Measurements from ENCODE around the gene ADCY10. TPM values are rescaled to one million over a fixed set of nuclear protein-coding genes. Genes with fewer than 3 reads are reported as not detected.

The ADCY10 gene, protein sequence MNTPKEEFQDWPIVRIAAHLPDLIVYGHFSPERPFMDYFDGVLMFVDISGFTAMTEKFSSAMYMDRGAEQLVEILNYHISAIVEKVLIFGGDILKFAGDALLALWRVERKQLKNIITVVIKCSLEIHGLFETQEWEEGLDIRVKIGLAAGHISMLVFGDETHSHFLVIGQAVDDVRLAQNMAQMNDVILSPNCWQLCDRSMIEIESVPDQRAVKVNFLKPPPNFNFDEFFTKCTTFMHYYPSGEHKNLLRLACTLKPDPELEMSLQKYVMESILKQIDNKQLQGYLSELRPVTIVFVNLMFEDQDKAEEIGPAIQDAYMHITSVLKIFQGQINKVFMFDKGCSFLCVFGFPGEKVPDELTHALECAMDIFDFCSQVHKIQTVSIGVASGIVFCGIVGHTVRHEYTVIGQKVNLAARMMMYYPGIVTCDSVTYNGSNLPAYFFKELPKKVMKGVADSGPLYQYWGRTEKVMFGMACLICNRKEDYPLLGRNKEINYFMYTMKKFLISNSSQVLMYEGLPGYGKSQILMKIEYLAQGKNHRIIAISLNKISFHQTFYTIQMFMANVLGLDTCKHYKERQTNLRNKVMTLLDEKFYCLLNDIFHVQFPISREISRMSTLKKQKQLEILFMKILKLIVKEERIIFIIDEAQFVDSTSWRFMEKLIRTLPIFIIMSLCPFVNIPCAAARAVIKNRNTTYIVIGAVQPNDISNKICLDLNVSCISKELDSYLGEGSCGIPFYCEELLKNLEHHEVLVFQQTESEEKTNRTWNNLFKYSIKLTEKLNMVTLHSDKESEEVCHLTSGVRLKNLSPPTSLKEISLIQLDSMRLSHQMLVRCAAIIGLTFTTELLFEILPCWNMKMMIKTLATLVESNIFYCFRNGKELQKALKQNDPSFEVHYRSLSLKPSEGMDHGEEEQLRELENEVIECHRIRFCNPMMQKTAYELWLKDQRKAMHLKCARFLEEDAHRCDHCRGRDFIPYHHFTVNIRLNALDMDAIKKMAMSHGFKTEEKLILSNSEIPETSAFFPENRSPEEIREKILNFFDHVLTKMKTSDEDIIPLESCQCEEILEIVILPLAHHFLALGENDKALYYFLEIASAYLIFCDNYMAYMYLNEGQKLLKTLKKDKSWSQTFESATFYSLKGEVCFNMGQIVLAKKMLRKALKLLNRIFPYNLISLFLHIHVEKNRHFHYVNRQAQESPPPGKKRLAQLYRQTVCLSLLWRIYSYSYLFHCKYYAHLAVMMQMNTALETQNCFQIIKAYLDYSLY (N-terminal part only)
- total RNA-seq (under 1 TPM in 7 of 9 donors, not detected in 2; 0.07 to 0.61 (median 0.23) TPM), polyA plus RNA-seq (under 1 TPM; 0.24 to 0.40 (median 0.38) TPM)
- long read RNA-seq, donor 1 = 0 reads
- long read RNA-seq, donor 2 = 0 reads
- long read RNA-seq, donor 3 = 0 reads
- long read RNA-seq, donor 4 = 0 reads
- long read RNA-seq, donor 5, partial matches to known transcripts = 1 of 3 reads
- long read RNA-seq, donor 5, other reads (novel, unspliced or antisense) = 2 of 3 reads
- long read RNA-seq, donor 6 = 0 reads
- long read RNA-seq, donor 7 = 0 reads
- long read RNA-seq, donor 8 = 0 reads
- long read RNA-seq, donor 9 = 0 reads
- long read RNA-seq, donor 10 = 0 reads

DNA sequence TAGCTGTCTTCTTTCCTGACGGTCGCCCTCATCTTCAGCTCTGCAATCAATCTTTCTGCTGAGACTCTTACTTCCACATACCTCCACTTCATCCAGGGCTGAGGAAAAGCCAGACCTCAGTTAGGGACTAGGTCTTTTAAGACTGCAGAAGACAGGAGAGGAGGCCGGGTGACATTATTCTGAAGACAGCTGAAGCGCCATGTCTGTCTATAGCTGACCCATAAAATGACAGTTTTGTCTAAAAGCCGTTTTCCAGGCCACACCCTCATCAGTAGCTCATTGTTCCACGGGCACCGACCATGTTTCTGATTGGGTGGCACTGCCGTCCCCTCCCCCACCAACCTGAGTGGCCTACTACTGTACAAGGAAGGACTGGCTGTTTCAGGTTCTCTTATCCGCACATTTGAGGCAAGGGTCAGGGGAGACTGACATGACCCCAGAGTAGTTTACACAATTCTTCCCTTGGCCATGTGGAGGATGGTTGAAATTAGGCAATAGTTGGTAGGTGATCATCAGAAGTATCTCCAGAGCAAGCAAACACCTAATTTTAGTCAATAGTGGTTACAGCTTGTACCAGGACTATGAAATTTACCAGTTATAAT lies at the start of gene ADCY10:
ADCY10 (minus strand) TSS at position 240 of the 602 bp plus-strand sequence. CDS start 8,994 bp downstream, outside the sequence.
- H3K4me1 ChIP-seq (replicated peaks in 1 of 2) = no peaks in the 10 kb centered on the region
- H3K36me3 ChIP-seq (replicated peaks in 1 of 2) = no peaks in the 10 kb centered on the region
- intact Hi-C loops (cut with DNase I) = no loop called here
- 92 to 95% (median 92%) methylated on average over 9 of the region's 9 CpGs for WGBS, 4 donors
- H3K9me3 ChIP-seq (replicated peaks in 1 of 3) = no peaks in the 10 kb centered on the region
- TF ChIP-seq, protein P1, sequence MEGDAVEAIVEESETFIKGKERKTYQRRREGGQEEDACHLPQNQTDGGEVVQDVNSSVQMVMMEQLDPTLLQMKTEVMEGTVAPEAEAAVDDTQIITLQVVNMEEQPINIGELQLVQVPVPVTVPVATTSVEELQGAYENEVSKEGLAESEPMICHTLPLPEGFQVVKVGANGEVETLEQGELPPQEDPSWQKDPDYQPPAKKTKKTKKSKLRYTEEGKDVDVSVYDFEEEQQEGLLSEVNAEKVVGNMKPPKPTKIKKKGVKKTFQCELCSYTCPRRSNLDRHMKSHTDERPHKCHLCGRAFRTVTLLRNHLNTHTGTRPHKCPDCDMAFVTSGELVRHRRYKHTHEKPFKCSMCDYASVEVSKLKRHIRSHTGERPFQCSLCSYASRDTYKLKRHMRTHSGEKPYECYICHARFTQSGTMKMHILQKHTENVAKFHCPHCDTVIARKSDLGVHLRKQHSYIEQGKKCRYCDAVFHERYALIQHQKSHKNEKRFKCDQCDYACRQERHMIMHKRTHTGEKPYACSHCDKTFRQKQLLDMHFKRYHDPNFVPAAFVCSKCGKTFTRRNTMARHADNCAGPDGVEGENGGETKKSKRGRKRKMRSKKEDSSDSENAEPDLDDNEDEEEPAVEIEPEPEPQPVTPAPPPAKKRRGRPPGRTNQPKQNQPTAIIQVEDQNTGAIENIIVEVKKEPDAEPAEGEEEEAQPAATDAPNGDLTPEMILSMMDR (IDR thresholded peaks at IDR 0.05) = no peak
- no peak for TF ChIP-seq POLR2A (IDR thresholded peaks at IDR 0.05)
- H3K4me3 ChIP-seq = no peak within 1 kb of the TSS
- H3K27me3 ChIP-seq = no peaks in the 10 kb centered on the region
- H3K27ac ChIP-seq = no peak within 1 kb of the TSS
- DNase-seq = no peak

DNA sequence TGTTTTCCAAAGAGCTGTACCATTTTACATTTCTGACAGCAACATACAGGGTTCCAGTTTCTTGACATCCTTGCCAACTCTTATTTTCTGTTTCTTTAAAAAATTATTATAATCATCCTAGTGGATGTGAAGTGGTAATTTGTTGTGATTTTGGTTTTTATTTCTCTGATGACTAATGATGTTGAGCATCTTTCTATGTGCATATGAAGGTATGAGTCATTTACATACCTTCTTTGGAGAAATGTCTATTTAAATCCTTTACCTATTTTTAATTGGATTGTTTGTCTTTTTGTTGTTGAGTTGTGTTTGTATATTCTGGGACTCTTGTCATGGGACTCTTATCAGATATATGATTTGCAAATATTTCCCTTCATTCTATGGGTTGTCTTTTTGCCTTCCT lies 43.8 kb upstream of the ADCY10 start:
- H3K9me3 ChIP-seq (replicated peaks in 1 of 3) = no peaks in the 10 kb centered on the region
- DNase-seq = no peak
- H3K4me1 ChIP-seq (replicated peaks in 1 of 2) = peaks cover 0 to 13% of the 10 kb centered on the region in 2 donors
- H3K27me3 ChIP-seq = no peaks in the 10 kb centered on the region
- intact Hi-C loops (cut with DNase I) = no loop called here
- no peak overlapping the region for H3K27ac ChIP-seq
- H3K36me3 ChIP-seq (replicated peaks in 1 of 2) = peaks cover 0 to 14% of the 10 kb centered on the region in 2 donors
- TF ChIP-seq, protein P1 (IDR thresholded peaks at IDR 0.05) = no peak
- TF ChIP-seq POLR2A (IDR thresholded peaks at IDR 0.05) = no peak
- H3K4me3 ChIP-seq = no peak overlapping the region

DNA sequence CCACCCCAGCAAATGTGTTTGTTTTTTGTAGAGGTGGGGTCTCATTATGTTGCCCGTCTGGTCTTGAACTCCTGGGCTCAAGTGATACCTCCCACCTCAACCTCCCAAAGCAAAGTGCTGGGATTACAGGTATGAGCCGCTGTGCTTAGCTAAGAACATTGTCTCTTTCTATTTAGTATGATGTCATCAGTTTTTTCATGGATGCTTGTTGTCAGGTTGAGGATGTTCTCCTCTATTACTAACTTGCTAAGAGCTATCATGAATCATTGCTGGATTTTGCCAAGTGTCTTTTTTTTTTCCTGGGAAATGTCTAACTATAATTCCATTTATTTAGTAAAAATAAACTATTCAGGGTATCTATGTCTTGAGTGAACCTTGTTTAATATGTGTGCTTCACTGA lies 42.0 kb upstream of the ADCY10 start:
- no peak for TF ChIP-seq POLR2A (IDR thresholded peaks at IDR 0.05)
- TF ChIP-seq, protein P1 (IDR thresholded peaks at IDR 0.05) = no peak

More for the DNA sequence above, 42.0 kb upstream of the ADCY10 start:
- Histone ChIP-seq H3K9me3 (replicated peaks in 1 of 3) (no peaks in the 10 kb centered on the region), H3K27me3 (no peaks in the 10 kb centered on the region), H3K4me1 (replicated peaks in 1 of 2) (peaks cover 0 to 16% of the 10 kb centered on the region in 2 donors), H3K27ac (no peak overlapping the region), H3K36me3 (replicated peaks in 1 of 2) (peaks cover 0 to 18% of the 10 kb centered on the region in 2 donors), H3K4me3 (no peak overlapping the region)
- no peak for DNase-seq
- intact Hi-C loops (cut with DNase I) = no loop called here
- WGBS, 4 donors = 98 to 100% (median 100%) methylated on average over 2 of the region's 2 CpGs

All from adrenal gland (tissue), 19 donors.